Naive B cell (primary cell): ENCODE data around the gene ASTN2. TPM values are rescaled to one million over a fixed set of nuclear protein-coding genes. Genes with fewer than 3 reads are reported as not detected.

Experiments used
- ATAC-seq, 2 donors: fragments of 150-1000 bp; cut with Tn5 transposase; 2 replicates each; pipeline ENCODE4 v1.10.0; 2021; ENCODE audit warnings: low read depth in 2 of 2, mild to moderate bottlenecking in 2 of 2, moderate library complexity in 2 of 2
- DNase-seq: peaks from one replicate; pipeline ENCODE4 v3.0.0; 2022
- H3K27ac Mint-ChIP-seq, 6 donors: one replicate each; pipeline ENCODE4 v1.8.0; 2020 to 2022; ENCODE audit warnings: mild to moderate bottlenecking in 6 of 6, mixed read lengths in 6 of 6, moderate library complexity in 5 of 6, inconsistent platforms in 2 of 6
- H3K27me3 Mint-ChIP-seq, 3 donors: one replicate each; pipeline ENCODE4 v1.8.0; 2021 to 2022; ENCODE audit warnings: mixed read lengths in 3 of 3, mild to moderate bottlenecking in 1 of 3
- H3K36me3 Mint-ChIP-seq, 2 donors: one replicate each; pipeline ENCODE4 v1.8.0; 2020 to 2022; ENCODE audit warnings: mixed read lengths in 2 of 2, inconsistent platforms in 1 of 2, mild to moderate bottlenecking in 1 of 2
- H3K4me1 Mint-ChIP-seq, 3 donors: one replicate each; pipeline ENCODE4 v1.8.0; 2020 to 2022; ENCODE audit warnings: mixed read lengths in 3 of 3, inconsistent platforms in 1 of 3, mild to moderate bottlenecking in 1 of 3, moderate library complexity in 1 of 3
- H3K4me3 Mint-ChIP-seq, 8 donors: one replicate each; pipeline ENCODE4 v1.8.0; 2020 to 2022; ENCODE audit warnings: mild to moderate bottlenecking in 8 of 8, mixed read lengths in 8 of 8, moderate library complexity in 8 of 8, inconsistent platforms in 2 of 8
- H3K9me3 Mint-ChIP-seq, 7 donors: one replicate each; pipeline ENCODE4 v1.8.0; 2020 to 2022; ENCODE audit warnings: mixed read lengths in 7 of 7, mild to moderate bottlenecking in 5 of 7, inconsistent platforms in 2 of 7, moderate library complexity in 1 of 7
- polyA plus RNA-seq, 6 donors: library from polyadenylated mRNA; unstranded; fragments of 300-500 nt; fragmentation: Illumina TruSeq; gene quantifications; one replicate each; pipeline ENCODE4 v1.2.3, GENCODE V29; 2021; ENCODE audit warnings: low read depth in 6 of 6

ASTN2 gene
- polyA plus RNA-seq, 6 donors from 2014 or later = 0.89 to 2.5 (median 1.5) TPM; not detected in 1

DNA sequence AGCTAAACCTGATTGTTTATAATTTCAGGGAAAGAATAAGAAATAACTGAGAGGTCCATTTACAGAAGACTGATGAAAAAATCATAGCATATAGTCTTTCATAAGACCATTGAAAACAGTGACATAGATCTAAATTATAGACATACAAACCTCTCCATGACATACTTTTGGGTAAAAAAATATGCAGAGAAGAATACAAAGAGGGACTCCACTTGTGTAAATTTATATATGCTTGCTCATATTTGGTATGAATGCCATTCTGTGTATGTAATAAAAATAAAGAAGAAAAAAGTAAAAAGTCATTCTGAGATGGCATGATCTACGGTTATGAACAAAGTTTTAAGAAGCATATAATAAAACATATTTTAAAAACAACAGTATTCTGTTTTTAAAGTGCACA lies 310.7 kb downstream of the ASTN2 start:
- Mint-ChIP-seq H3K36me3 (no peaks in the 10 kb centered on the region), H3K9me3 (peaks cover 0 to 18% (median 3%) of the 10 kb centered on the region in 7 donors), H3K27ac (no peak overlapping the region), H3K4me3 (no peak overlapping the region), H3K27me3 (no peaks in the 10 kb centered on the region), H3K4me1 (no peaks in the 10 kb centered on the region)
- ATAC-seq (no peak), DNase-seq (no peak)

DNA sequence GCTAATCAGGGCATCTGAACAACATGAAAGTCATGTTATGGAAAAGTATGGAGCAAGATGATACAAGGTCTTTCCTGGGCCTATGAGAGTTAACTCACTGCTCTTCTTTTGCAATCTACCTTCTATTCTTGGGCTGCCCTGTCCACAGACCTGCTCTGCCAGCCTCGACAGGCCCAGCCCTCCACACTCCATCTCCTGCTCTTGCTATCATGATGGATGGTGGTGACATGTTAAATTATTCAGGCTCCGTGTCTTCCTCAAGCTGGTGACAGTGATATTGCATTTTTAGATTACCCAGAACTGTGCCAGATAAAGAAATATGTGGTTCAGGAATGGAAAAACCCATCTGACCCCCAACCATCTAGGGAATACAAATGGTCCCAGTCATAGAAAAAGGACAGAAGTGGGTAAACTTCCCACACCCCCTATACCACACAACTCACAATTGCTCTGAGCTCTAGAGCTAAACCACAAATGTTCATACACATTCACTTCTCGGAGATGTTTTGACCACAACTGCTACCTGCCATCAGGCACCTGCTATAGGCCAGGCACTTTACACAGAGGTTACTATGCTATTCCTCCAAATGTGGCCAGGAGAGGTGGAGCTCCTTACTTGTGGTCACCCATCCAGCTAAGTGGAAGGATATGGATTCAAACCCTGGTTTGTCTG lies 311.3 kb downstream of the ASTN2 start:
- Mint-ChIP-seq H3K27ac (peak overlapping the region in 1 of 6 donors; percentile 80), H3K4me3 (no peak overlapping the region), H3K36me3 (no peaks in the 10 kb centered on the region), H3K27me3 (no peaks in the 10 kb centered on the region), H3K9me3 (peaks cover 0 to 18% (median 3%) of the 10 kb centered on the region in 7 donors), H3K4me1 (no peaks in the 10 kb centered on the region)
- DNase-seq (no peak), ATAC-seq (no peak)

- H3K36me3 Mint-ChIP-seq = no peaks in the 10 kb centered on the region
- H3K27ac Mint-ChIP-seq = no peak overlapping the region
- H3K27me3 Mint-ChIP-seq = peaks cover 0 to 4% (median 0%) of the 10 kb centered on the region in 3 donors
- no peak for DNase-seq
- no peaks in the 10 kb centered on the region for H3K4me1 Mint-ChIP-seq
- ATAC-seq = no peak
- peaks cover 0 to 8% (median 3%) of the 10 kb centered on the region in 7 donors for H3K9me3 Mint-ChIP-seq
- no peak overlapping the region for H3K4me3 Mint-ChIP-seq
Measured at GRCh38 chr9:117101008-117101407, 313.8 kb downstream of the ASTN2 start.

DNA sequence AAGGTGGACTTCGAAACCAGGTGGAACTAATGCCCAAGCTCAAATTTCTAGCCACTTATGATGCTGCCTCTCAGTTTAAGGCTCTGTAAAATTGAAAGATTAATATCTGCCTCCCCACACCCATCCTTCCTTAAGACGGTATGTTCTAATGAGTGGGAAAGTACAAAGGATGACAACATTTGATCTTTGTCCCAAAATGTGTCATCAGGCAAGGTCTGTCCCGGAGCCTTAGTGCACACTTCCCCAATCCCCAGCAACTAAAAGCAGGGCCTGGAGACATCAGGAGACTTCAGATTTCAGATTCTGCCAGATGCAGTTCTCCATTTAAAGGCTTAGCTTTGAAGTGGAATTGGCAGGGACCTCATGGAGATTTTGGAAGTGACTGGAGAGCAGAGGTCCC lies 316.5 kb downstream of the ASTN2 start:
- Mint-ChIP-seq H3K4me1 (no peaks in the 10 kb centered on the region), H3K36me3 (no peaks in the 10 kb centered on the region), H3K27ac (no peak overlapping the region), H3K27me3 (peaks cover 0 to 5% (median 0%) of the 10 kb centered on the region in 3 donors), H3K9me3 (peaks cover 0 to 8% (median 2%) of the 10 kb centered on the region in 7 donors), H3K4me3 (no peak overlapping the region)
- ATAC-seq = no peak
- no peak for DNase-seq

DNA sequence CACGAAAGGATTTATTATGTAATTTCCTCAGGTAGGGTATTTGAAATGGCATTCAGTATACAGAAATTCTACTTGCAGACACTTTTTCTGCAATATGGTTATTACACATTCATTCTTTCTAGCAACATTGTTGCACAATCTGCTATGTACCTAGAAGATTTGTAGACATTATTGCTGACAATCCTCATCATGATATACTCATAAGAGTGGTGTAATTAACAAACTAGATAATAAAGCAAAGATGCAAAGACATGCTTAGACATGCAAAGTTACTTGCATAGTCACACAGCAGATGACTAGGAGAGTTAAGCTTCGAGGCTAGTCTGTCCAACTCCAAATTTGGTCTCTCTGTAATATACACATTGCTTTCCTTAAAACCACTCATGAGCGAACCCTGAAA lies 317.1 kb downstream of the ASTN2 start:
- no peak for DNase-seq
- no peaks in the 10 kb centered on the region for H3K4me1 Mint-ChIP-seq
- H3K9me3 Mint-ChIP-seq = peaks cover 0 to 8% (median 0%) of the 10 kb centered on the region in 7 donors
- peaks cover 0 to 8% (median 0%) of the 10 kb centered on the region in 3 donors for H3K27me3 Mint-ChIP-seq
- no peaks in the 10 kb centered on the region for H3K36me3 Mint-ChIP-seq
- ATAC-seq = no peak
- H3K27ac Mint-ChIP-seq = no peak overlapping the region
- H3K4me3 Mint-ChIP-seq = no peak overlapping the region

DNA sequence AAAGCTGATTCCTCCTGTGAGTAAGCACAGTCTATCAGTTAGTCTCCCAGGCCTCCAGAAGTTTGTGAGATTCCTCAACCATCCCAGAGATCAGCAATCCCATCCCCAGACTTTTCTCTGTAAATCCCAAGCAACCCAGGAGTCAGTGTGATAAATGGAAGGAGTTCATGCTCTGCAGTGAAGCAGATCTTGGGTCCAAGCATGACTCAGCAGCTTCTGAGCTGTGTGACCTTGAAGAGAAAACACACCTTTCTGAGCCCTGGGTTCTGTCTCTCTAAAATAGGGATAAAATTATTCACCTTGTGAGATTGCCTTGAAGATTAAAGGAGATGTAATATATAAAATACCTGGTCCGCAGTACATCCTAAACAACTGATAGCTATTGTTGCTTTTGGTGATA lies 318.7 kb downstream of the ASTN2 start:
- peaks cover 0 to 8% (median 0%) of the 10 kb centered on the region in 3 donors for H3K27me3 Mint-ChIP-seq
- H3K4me3 Mint-ChIP-seq = no peak overlapping the region
- ATAC-seq (no peak), DNase-seq (no peak)
- H3K27ac Mint-ChIP-seq = no peak overlapping the region
- no peaks in the 10 kb centered on the region for H3K4me1 Mint-ChIP-seq
- peaks cover 0 to 12% (median 0%) of the 10 kb centered on the region in 7 donors for H3K9me3 Mint-ChIP-seq
- H3K36me3 Mint-ChIP-seq = no peaks in the 10 kb centered on the region

DNA sequence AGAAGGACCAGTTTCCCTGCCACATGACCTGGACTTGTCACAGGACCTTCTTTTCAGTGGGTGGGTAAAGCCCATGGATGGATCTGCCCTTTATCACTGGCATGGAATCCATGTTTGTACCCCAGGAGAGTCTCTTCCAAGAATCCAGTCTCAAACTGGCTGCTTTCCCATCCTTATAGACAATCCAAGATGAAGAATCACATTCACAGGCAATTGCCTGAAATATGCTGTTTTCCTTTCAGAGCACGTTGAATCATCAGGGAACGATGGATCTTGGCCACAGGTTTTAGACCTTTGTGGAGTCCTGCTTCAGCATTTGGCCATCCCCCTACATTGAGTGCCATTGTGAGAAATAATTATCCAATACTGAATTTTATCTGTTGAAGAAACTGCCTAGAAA lies 319.8 kb downstream of the ASTN2 start:
- Mint-ChIP-seq H3K9me3 (peaks cover 0 to 13% (median 0%) of the 10 kb centered on the region in 7 donors), H3K4me3 (no peak overlapping the region), H3K36me3 (no peaks in the 10 kb centered on the region), H3K27me3 (peaks cover 0 to 11% (median 0%) of the 10 kb centered on the region in 3 donors), H3K4me1 (no peaks in the 10 kb centered on the region), H3K27ac (no peak overlapping the region)
- ATAC-seq = no peak
- DNase-seq = no peak

DNA sequence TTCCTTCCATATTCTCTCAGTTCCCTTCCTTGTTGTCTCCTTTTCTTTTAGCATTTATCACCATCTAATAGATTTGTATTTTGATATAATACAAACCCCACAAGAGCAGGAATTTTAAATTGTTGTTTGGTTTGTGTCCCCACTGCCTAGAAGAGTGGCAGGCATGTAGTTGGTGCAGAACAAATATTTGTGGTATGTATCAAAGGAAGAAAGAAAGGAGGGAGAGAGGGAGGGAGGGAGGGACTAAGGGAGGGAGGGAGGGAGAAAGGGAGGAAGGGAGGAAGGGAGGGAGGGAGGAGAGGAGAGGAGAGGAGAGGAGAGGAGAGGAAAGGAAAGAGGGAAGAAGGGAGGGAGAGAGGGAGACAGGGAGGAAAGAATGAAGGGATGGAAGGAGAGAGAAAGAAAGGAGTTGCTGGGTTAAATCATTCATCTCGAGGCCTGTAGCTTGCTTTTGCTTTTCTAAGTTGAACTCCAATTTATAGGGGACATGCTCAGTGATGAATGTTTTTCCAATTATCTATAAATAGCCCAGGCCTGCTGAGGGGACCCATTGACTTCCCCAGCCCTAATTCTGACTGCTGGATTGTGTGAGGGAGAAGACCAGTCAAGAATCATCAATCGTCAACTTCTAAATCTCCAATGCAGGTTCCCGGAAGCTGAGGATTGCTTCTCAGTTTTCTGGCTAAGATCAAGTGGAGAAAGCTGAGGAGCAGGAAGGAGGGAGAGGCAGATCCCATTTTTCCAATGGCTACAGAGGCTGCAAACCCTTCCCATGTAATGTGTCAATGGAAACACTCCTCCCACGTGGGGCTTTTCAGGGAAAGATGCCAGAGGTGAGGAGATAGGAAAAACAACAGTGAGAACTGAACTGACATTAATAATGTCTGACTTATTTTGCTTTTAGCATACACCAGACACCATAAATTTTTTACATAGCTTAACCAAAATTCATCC lies 320.7 kb downstream of the ASTN2 start:
- ATAC-seq = no peak
- Mint-ChIP-seq H3K36me3 (no peaks in the 10 kb centered on the region), H3K4me1 (no peaks in the 10 kb centered on the region), H3K9me3 (peaks cover 0 to 11% (median 0%) of the 10 kb centered on the region in 7 donors), H3K27ac (no peak overlapping the region), H3K27me3 (peaks cover 0 to 12% (median 0%) of the 10 kb centered on the region in 3 donors), H3K4me3 (no peak overlapping the region)
- DNase-seq = no peak

DNA sequence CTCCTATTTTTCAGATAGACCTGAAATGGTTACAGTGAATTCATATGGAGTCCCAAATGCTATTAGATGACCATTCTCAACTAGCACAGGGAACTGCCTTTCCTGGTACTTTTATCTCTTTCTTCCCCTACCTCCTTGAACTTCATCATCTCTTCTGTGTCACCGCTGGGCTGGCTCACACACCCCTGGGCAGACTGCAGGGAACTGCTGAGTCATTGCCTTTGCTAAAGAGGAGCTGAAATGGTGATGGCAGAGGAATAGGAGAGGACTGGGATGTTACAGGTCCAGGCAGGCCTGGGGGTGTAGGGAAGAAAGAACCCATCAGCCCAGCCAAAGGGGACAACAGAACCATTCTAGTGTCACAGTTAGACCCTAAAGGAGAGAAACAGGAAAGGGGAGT lies 322.3 kb downstream of the ASTN2 start:
- no peak for ATAC-seq
- no peaks in the 10 kb centered on the region for H3K36me3 Mint-ChIP-seq
- no peaks in the 10 kb centered on the region for H3K4me1 Mint-ChIP-seq
- no peak overlapping the region for H3K27ac Mint-ChIP-seq
- H3K9me3 Mint-ChIP-seq = peaks cover 0 to 9% (median 0%) of the 10 kb centered on the region in 7 donors
- no peak for DNase-seq
- H3K4me3 Mint-ChIP-seq = no peak overlapping the region
- peaks cover 0 to 8% (median 0%) of the 10 kb centered on the region in 3 donors for H3K27me3 Mint-ChIP-seq

DNA sequence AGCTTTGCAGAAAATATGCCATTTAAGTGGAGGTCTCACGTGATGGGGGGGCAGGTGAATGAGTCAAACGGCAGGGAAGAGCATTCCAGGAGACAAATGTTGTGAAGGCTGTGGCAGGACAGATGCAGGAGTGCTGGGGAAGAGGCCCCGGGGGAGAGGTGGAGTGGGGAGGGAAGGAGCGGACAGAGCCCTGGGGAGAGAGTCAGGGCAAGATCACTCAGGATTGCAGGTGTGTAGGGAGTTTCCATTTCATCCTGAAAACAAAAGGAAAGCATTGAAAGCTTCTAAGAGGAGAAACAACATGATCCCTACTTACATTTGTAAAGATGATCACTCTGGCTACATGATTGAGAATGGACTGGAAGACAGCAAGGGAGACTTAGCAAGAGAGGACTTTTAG lies 323.3 kb downstream of the ASTN2 start:
- H3K4me3 Mint-ChIP-seq = no peak overlapping the region
- H3K27ac Mint-ChIP-seq = peak overlapping the region in 1 of 6 donors; percentile 0

DNA sequence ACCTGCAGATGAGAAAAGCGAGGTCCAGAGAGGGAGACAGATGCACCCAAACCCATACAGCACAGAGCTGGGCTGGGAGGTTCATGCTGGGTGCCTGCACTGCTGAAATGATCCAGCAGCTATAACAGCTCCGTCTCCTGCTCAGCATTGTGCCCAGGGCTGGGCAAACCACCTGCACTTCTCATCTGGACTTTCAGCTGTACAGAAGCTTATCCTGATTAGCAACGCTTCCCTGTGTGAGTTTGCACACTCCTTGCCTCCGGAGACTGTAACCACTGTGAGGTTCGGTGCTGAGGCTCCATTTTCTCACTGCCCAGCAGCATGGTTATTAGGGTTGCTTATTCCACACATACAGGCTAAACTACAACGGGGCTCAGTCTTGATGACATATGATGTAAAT lies 326.1 kb downstream of the ASTN2 start:
- H3K27ac Mint-ChIP-seq = no peak overlapping the region
- no peak for DNase-seq
- peaks cover 0 to 8% (median 0%) of the 10 kb centered on the region in 3 donors for H3K27me3 Mint-ChIP-seq
- no peak for ATAC-seq
- H3K4me3 Mint-ChIP-seq = no peak overlapping the region
- peaks cover 0 to 15% (median 2%) of the 10 kb centered on the region in 7 donors for H3K9me3 Mint-ChIP-seq
- no peaks in the 10 kb centered on the region for H3K36me3 Mint-ChIP-seq
- no peaks in the 10 kb centered on the region for H3K4me1 Mint-ChIP-seq

More for the DNA sequence above, 323.3 kb downstream of the ASTN2 start:
- no peak for DNase-seq
- H3K27me3 Mint-ChIP-seq = peaks cover 0 to 8% (median 0%) of the 10 kb centered on the region in 3 donors
- H3K36me3 Mint-ChIP-seq = no peaks in the 10 kb centered on the region
- H3K4me1 Mint-ChIP-seq = no peaks in the 10 kb centered on the region
- peaks cover 0 to 13% (median 1%) of the 10 kb centered on the region in 7 donors for H3K9me3 Mint-ChIP-seq
- no peak for ATAC-seq

- H3K36me3 Mint-ChIP-seq = no peaks in the 10 kb centered on the region
- no peak for DNase-seq
- H3K4me1 Mint-ChIP-seq = no peaks in the 10 kb centered on the region
- no peak for ATAC-seq
- peaks cover 0 to 15% (median 2%) of the 10 kb centered on the region in 7 donors for H3K9me3 Mint-ChIP-seq
- H3K4me3 Mint-ChIP-seq = no peak overlapping the region
- peak overlapping the region in 1 of 6 donors; percentile 1 for H3K27ac Mint-ChIP-seq
- peaks cover 0 to 5% (median 0%) of the 10 kb centered on the region in 3 donors for H3K27me3 Mint-ChIP-seq
Measured at GRCh38 chr9:117088140-117088539, 326.7 kb downstream of the ASTN2 start.

GRCh38 chr9:117084221-117084620 lies 330.6 kb downstream of the ASTN2 start:
- DNase-seq (no peak), ATAC-seq (no peak)
- Mint-ChIP-seq H3K9me3 (peaks cover 0 to 10% (median 4%) of the 10 kb centered on the region in 7 donors), H3K27me3 (peaks cover 0 to 5% (median 0%) of the 10 kb centered on the region in 3 donors), H3K4me3 (no peak overlapping the region), H3K36me3 (no peaks in the 10 kb centered on the region), H3K4me1 (no peaks in the 10 kb centered on the region), H3K27ac (no peak overlapping the region)
